Ectodermal cell (in vitro differentiated cells): Measurements from ENCODE around the gene BNC2.

ENCODE experiments used
- H3K27ac ChIP-seq: 2 replicates; pipeline ENCODE4 v1.7.0; 2013; ENCODE audit warnings: mild to moderate bottlenecking, low read depth, low read length; ENCODE audit not compliant: insufficient read depth, poor library complexity, severe bottlenecking
- H3K27me3 ChIP-seq: 2 replicates; pipeline ENCODE4 v1.7.0; 2013; ENCODE audit warnings: mild to moderate bottlenecking, low read length; ENCODE audit not compliant: insufficient read depth, control insufficient read depth, poor library complexity, severe bottlenecking
- H3K36me3 ChIP-seq: one replicate; pipeline ENCODE4 v1.7.0; 2013; ENCODE audit warnings: low read length; ENCODE audit not compliant: control insufficient read depth, insufficient read depth
- H3K4me1 ChIP-seq: one replicate; pipeline ENCODE4 v1.7.0; 2013; ENCODE audit warnings: low read length; ENCODE audit not compliant: control insufficient read depth, insufficient read depth
- H3K4me3 ChIP-seq: 2 replicates; pipeline ENCODE4 v1.7.0; 2013; ENCODE audit warnings: low read depth, low read length, control low read depth; ENCODE audit not compliant: insufficient read depth
- H3K9me3 ChIP-seq: 2 replicates; pipeline ENCODE4 v1.7.0; 2013; ENCODE audit warnings: mild to moderate bottlenecking, low read length, moderate library complexity; ENCODE audit not compliant: control insufficient read depth
- WGBS, 2 experiments: methylation state at CpG; one replicate each; pipeline ENCODE4 v1.1.7; 2013; ENCODE audit warnings: missing lambda C conversion rate in 2 of 2; 5-methylcytosine and 5-hydroxymethylcytosine counted together

BNC2 gene

DNA sequence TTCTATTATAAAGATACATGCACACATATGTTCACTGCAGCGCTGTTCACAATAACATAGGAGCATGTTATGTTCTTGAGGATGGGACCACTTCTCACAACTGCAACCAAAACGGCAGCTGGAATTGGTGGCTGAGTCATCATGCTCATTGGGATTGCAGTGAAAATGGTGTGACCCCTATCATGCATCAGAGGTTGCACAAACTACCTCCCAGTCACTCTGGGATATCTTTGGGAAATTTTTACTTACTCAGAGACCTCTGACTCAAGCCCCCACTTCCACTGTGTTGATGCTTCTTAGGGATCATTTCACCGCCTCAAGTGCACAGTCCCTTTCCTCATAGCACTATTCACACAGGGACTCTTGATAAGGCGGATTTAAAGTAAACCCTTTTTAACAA lies 474.1 kb downstream of the BNC2 start:
- Histone ChIP-seq H3K27me3 (no peaks in the 10 kb centered on the region), H3K4me3 (no peak overlapping the region), H3K4me1 (no peaks in the 10 kb centered on the region), H3K9me3 (no peaks in the 10 kb centered on the region), H3K27ac (no peak overlapping the region), H3K36me3 (no peaks in the 10 kb centered on the region)
- 87 to 97% methylated on average over 4 of the region's 4 CpGs for WGBS, 2 experiments

DNA sequence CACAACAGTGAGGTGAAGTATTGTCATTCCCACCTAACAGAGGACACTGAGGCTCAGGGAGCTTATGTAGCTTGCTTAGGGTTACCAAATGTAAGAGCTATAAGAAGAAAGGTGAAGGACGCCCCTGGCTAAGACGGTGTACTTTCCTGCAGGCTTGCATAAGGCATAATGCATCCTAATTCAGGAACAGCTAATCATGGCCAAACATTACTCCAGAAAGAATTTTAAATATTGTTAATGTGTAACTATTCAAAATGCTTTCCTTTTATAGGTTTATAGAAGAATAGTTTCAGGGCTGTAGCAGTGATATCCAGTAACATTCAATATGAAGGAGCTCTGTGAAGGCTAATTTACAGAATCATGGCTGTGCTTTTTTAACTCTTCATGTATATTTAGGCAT lies 479.1 kb downstream of the BNC2 start:
- no peak overlapping the region for H3K27ac ChIP-seq
- no peaks in the 10 kb centered on the region for H3K9me3 ChIP-seq
- H3K4me3 ChIP-seq: no peak overlapping the region
- H3K27me3 ChIP-seq: no peaks in the 10 kb centered on the region
- H3K36me3 ChIP-seq: no peaks in the 10 kb centered on the region
- 83% methylated on average over 2 of the region's 2 CpGs; no CpG with 5 or more reads in 1 of the 2 experiments for WGBS, 2 experiments
- no peaks in the 10 kb centered on the region for H3K4me1 ChIP-seq

DNA sequence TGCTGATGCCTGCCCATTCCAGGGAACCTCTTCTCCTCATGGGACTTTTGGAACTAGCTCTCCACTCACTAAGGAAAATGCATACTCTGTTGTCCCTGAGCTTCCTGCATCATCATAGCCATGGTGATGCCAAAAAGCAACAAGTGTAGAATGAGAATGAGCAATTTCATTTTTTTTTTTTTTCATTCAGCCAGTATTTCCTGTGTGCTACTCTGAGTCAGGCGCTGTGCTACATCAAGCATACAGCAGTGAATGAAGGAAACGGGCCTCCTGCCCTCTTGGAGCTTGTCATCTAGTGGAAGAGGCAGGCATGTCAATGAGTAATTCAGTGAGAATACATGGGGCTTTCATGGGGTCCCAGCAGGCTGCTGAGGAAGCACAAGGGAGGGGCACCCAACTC lies 483.1 kb downstream of the BNC2 start:
- WGBS, 2 experiments: 93 to 94% methylated on average over 2 of the region's 2 CpGs
- Histone ChIP-seq H3K36me3 (no peaks in the 10 kb centered on the region), H3K4me1 (no peaks in the 10 kb centered on the region), H3K27ac (no peak overlapping the region), H3K4me3 (no peak overlapping the region), H3K9me3 (peaks cover 2% of the 10 kb centered on the region), H3K27me3 (no peaks in the 10 kb centered on the region)

DNA sequence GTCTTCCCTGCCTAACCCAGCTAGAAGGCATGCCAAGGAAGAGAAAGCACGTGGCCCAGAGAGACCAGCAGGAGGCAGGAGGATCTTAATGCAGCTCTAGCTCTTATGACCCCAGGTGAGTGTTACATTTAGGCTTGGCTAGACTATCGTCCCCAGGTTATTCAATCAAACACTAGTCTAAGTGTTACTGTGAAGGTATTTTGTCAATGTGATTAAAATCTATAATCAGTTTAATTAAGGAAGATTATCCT lies 483.7 kb downstream of the BNC2 start:
- H3K4me3 ChIP-seq: no peak overlapping the region
- peaks cover 2% of the 10 kb centered on the region for H3K9me3 ChIP-seq
- H3K36me3 ChIP-seq: no peaks in the 10 kb centered on the region
- no peaks in the 10 kb centered on the region for H3K4me1 ChIP-seq
- H3K27me3 ChIP-seq: no peaks in the 10 kb centered on the region
- WGBS, 2 experiments: 69 to 71% methylated on average over 2 of the region's 2 CpGs
- no peak overlapping the region for H3K27ac ChIP-seq

DNA sequence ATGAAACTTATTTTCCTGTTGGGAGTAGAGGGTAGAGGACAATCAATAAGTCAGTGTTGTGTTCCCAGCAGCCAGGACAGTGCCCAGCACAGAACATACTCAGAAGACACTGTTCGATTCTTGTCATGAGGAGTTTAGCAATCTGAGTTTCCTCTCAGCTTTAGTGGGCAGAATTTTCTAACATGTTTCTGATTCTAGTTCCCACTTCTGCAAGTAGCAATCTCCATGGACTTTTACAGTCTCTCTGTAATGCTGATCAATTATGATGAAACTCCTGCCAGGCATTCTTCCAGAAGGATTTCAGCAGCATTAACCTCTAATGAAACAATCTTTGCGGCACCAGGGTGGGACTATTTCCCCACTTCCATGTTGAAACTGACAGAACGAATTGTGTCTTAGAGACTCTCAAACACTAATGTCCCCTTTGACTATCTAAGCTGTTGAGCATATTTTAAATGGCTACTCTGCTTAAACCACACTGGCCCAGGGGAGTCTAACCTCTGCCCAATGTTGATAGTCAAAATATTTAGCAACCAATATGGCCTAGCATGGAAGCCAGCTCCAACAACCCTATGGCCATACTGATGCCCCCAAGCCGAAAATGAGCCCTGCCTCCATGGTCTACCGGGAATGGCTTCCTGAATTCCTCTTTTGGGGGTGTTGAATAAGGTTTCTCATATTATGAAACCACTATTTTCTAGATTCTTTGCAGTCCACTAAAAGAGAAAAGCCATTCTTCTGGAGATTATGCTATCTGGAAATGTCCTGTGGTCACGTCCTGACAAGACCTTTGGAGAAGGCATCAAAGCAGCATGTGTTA lies 484.3 kb downstream of the BNC2 start:
- Histone ChIP-seq H3K27me3 (no peaks in the 10 kb centered on the region), H3K36me3 (no peaks in the 10 kb centered on the region), H3K9me3 (peaks cover 2% of the 10 kb centered on the region), H3K27ac (no peak overlapping the region), H3K4me3 (no peak overlapping the region), H3K4me1 (no peaks in the 10 kb centered on the region)
- 91 to 98% methylated on average over 4 to 6 of the region's 6 CpGs for WGBS, 2 experiments

DNA sequence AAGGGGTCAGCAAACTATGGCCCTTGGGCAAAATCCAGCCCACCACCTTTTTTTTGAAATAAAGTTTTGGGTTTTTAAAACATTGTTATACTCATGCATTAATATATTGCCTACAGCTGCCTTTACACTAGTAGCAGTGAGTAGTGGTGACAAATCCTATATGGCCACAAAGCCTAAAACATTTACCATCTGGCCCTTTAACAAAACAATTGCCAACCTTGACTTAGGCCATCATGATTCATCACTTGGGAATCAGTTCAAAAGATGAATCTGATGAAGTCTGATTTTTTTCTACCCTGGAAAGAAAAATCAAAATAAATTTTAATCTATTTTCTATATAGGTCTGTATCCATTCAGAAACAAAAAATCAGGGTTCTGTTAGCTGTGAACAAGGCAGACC lies 484.9 kb downstream of the BNC2 start:
- Histone ChIP-seq H3K4me1 (no peaks in the 10 kb centered on the region), H3K27me3 (no peaks in the 10 kb centered on the region), H3K9me3 (peaks cover 2% of the 10 kb centered on the region), H3K27ac (no peak overlapping the region), H3K36me3 (no peaks in the 10 kb centered on the region), H3K4me3 (no peak overlapping the region)

DNA sequence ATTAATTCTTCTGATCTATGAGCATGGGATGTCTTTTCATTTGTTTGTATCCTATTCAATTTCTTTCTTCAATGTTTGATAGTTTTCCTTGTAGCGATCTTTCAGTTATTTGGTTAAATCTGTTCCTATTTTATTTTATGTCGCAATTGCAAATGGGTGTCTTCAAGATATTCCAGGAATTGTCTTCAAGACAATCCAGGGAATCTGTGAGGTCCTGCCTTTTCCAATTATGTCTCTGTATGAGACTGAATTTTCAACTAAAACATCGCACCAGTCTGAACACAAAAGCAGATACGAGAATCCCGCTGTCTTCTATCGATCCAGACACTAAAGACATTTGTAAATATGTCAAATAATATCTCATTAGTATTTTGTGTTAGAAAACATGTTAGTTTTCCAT lies 485.5 kb downstream of the BNC2 start:
- 93 to 96% methylated on average over 3 to 6 of the region's 6 CpGs for WGBS, 2 experiments

DNA sequence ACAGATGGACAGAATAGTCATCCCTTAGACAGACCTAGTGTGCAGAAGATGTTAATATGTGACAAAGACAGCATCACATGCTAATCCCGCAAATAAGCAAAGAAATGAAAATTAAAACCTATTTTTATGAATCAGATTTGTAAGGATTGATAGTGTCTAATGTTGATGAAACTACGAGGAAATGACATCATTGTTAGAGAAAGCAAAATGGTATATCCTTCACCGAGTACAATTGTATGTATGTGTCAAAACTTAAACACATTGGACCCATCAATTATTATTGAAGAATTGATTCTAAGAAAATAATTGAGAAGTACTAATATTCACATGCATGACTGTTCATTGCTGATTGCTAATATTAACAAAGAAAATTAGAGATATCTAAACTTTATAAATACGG lies 493.2 kb downstream of the BNC2 start:
- Histone ChIP-seq H3K27me3 (no peaks in the 10 kb centered on the region), H3K4me1 (no peaks in the 10 kb centered on the region), H3K36me3 (no peaks in the 10 kb centered on the region), H3K9me3 (no peaks in the 10 kb centered on the region), H3K27ac (no peak overlapping the region), H3K4me3 (no peak overlapping the region)
- 95% methylated on average over 2 to 3 of the region's 4 CpGs for WGBS, 2 experiments

More for the DNA sequence above, 485.5 kb downstream of the BNC2 start:
- Histone ChIP-seq H3K4me3 (no peak overlapping the region), H3K27me3 (no peaks in the 10 kb centered on the region), H3K4me1 (no peaks in the 10 kb centered on the region), H3K36me3 (no peaks in the 10 kb centered on the region), H3K27ac (no peak overlapping the region), H3K9me3 (peaks cover 2% of the 10 kb centered on the region)

DNA sequence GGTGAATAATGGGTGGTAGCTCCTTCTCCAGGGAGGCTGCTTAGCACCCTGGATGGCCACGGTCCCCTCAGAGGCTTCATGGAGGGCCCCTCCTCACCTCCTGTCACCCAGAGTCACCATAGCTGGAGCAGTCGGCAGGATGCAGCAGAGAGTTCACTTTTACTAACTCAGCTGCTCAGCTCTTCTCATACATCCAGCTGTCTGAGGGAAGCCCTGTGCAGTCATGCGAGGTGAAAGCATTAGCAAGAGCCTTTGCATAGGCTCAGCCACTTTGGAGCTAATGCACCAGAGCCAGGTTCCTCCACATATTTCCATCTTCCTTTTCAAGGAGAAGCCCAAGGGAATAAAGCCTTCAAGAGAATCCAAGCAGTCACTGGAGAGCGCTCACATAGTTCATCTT lies 499.2 kb downstream of the BNC2 start:
- 93 to 98% methylated on average over 4 of the region's 4 CpGs for WGBS, 2 experiments
- no peak overlapping the region for H3K27ac ChIP-seq
- no peak overlapping the region for H3K4me3 ChIP-seq

DNA sequence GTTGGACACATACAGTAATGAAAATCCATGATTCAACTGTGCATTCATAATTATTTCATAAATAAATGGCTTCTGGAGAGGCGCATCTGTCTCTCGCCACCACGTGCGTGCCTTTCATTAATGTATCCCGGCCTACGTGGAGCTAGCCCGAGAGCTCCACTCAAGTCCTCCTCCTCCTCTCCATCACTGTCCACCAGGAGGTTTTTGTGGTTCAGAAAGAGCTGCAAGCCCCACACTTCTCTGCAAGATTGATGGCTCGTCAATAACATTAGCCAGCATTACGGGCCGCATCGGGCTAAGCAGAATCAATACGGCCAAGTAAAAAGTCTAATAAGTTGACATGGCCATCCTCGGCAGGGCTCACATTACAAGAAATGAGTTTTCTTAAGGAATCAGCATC lies 499.8 kb downstream of the BNC2 start:
- Histone ChIP-seq H3K9me3 (no peaks in the 10 kb centered on the region), H3K4me3 (no peak overlapping the region), H3K4me1 (no peaks in the 10 kb centered on the region), H3K36me3 (no peaks in the 10 kb centered on the region), H3K27ac (no peak overlapping the region), H3K27me3 (no peaks in the 10 kb centered on the region)
- 95% methylated on average over 13 of the region's 13 CpGs for WGBS, 2 experiments

More for the DNA sequence above, 499.2 kb downstream of the BNC2 start:
- Histone ChIP-seq H3K9me3 (no peaks in the 10 kb centered on the region), H3K4me1 (no peaks in the 10 kb centered on the region), H3K36me3 (no peaks in the 10 kb centered on the region), H3K27me3 (no peaks in the 10 kb centered on the region)

DNA sequence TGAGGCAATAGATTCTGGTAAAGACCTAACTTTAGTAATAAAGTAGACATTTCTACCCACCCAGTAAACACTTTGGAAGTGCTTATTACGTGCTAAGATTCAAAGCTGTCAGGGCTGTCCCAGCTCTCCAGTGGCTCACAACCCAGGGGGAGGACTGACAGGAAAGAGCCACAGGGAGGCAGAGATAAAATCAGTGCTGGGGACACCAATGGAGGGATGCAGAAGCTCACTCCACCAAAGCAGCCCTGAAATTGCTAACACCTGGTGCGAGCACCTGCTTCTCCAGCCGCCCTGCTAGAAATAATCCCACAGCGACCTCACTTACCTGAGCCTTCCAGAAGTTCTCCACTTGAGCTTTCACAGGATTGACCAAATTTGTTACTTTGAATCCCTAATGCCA lies 501.0 kb downstream of the BNC2 start:
- H3K27me3 ChIP-seq: no peaks in the 10 kb centered on the region
- H3K36me3 ChIP-seq: no peaks in the 10 kb centered on the region
- no peaks in the 10 kb centered on the region for H3K9me3 ChIP-seq
- H3K4me3 ChIP-seq: no peak overlapping the region
- no peak overlapping the region for H3K27ac ChIP-seq
- no peaks in the 10 kb centered on the region for H3K4me1 ChIP-seq
- 92 to 95% methylated on average over 4 of the region's 4 CpGs for WGBS, 2 experiments
